Nucleus accumbens (tissue), 56 donors: ENCODE results near the gene XPR1.
"Not testable (repeated sequence)": the region's sequence is repeated elsewhere in the genome, so short reads cannot be mapped to it uniquely, and the experiment has no call there.

Source experiments
- DNase-seq, 56 donors: peaks; one replicate each; lab custom pipeline; 2025; lab: John Stamatoyannopoulos, UW

The XPR1 gene

DNA sequence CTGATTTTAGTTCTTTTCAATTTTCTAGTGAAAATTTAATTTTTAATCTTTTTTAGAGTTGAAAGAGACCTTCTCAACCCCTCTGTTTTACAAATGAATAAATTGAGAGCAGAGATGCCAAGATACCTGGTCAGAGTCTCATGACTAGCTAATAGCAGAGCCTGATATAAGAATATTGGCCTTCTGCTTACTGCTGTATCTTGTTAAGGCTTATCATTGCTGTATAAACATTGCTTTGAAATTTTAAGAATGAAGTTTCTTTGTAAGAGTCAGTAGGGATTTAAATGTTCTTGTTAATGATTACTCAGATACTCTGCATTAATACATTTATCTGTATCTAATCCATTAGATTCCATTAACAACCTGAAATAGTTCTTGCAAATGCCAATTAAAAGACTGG, 9.8 kb downstream of the XPR1 start:
- no peak for DNase-seq

DNA sequence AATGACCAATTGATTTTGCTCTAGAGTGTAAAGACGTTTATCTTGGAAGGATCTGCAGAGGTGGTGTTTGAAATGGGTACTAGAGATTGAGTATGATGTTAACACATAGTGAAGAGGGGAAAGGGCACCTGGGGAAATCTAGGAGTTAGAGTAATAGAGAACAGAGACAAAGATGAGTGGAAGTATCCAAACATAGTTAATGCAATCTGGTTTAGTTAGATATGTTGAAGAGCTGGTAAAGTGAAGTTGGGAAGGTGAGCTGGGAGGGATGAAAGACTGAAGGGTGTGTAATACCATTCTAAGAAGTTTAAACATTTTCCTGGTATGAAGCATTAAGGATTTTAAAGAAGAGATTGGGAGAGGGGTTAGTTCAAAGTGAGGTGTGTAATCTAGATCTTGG, 11.0 kb downstream of the XPR1 start:
- no peak for DNase-seq

DNA sequence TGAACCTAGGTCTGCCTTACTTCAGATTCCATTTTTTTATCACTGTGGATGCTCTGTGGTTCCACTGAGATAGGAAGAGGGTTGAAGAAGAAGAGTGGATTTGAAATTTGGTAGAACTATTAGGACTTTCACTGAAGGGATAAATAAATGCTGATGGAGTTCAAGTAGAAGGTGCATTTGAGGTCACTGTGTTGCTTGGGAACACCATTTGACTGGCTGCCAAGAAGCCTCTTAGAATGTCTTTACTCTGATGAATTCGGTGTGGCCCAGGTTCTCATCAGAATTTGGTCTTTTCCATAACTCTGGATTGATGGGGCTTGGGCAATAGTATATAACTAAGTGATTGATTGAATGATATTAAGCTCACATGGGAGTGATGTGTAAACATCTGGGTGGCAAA, 11.9 kb downstream of the XPR1 start:
- peak in 3 of 56 donors; percentile 4 to 46 (median 10) for DNase-seq

DNA sequence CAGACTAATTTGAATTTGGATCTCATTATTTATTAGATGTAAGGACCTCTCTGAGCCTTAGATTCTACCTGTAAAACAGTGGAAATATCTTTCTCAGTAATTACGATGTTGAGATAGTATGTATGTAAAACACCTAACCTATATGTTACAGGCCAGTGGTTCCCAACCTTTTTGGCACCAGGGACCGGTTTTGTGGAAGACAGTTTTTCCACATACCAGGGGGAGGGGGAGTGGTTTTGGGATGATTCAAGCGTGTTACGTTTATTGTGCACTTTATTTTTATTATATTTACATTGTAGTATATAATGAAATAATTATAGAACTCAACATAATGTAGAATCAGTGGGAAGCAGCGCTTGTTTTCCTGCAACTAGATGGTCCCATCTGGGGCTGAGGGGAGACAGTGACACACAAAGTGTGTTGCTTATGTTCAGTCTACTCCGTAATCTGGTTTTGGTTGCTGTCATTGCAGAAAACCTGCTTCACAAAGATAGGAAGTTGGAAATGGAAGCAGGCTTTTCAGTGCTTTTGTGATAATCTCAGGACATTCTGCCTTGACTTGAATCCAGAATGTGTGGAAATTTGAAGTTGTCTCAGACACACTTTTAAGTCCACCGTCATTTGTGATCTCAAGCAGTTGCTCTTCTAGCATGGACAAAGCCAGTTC, 12.8 kb downstream of the XPR1 start:
- no peak for DNase-seq

DNA sequence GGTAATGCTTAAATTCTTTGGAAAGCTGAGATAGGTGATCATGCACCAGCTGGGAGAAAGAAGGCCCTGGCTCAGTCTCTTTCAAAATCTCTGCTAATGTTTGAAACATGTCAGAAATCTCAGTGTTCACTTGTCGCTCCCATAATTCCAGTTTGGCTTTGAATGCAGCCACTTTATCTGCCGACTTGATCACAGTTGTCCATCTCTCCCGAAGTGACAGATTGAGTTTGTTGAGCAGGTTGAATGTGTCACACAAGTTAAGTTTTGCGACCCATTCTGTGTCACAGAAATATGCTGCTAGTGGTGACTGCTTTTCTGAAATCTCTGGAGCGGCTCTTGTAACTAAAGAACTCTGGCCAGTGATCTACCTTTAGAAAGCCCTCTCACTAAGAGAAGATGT, 13.4 kb downstream of the XPR1 start:
- DNase-seq: not testable (repeated sequence)

DNA sequence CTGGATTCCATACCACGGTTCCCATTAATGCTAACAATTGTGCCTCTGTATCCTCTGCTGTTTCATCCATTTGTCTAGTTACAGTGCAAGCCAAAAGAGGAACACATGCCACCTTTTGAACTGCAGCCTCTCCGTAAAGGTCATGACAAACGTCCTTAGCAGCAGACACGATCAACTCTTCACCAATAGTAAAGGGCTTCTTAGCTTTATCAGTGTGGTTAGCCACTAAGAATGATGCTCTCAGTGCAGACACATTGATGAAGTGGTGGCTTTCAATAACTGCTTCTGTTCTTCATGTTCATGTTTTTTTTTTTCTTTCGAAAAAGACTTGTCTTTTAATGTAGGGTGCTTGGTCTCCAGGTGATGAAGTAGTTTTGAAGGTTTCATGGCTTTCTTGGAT, 14.3 kb downstream of the XPR1 start:
- DNase-seq: no peak

DNA sequence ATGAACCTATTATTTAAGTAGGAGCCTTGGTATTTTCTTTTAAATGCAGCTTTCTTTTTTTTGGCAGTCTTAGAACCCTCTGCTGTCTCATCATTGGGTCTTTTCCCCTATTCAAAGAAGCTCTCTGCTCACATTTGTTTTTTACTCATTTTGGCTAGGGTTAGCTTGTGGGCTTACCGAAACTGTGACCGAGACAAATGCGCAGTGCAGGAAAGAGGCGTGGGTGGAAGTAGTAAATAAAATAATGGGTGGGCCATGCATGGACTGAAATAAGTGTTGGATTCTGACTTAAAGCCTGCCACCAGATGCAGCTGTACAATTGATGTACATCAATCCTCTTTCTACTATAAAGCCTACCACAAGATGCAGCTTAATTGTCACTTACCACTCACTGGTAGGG, 14.7 kb downstream of the XPR1 start:
- DNase-seq: no peak

DNA sequence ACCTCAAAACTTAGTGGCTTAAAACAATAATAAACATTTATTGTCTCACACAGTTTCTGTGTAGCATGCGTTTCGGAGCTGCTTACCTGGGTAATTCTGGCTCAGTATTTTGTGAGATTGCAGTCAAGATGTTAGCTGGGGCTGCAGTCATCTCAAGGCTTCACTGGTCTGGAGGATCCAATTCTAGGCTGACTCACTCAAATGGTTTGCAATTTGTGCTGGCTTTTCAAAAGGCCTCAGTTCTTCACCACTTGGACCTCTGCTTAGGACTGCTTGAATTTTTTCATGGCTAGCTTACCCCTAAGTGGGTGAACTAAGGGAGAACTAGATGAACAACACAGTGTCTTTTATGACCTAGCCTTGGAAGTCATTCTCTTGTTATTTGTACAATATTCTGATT, 21.0 kb downstream of the XPR1 start:
- DNase-seq: no peak

DNA sequence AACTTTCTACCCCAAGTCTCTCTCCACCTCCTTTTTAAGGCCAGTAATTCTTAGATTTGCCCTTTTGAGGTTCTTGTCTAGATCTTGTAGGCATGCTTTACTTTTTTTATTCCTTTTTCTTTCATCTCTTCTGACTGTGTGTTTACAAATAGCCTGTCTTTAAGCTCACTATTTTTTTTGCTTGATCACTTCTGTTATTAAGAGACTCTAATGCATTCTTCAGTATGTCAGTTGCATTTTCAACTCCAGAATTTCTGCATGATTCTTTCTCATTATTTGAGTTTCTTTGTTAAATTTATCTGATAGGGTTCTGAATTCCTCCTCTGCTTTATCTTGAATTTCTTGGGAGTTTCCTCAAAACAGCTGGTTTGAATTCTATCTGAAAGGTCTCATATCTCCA, 30.9 kb downstream of the XPR1 start:
- DNase-seq: no peak

DNA sequence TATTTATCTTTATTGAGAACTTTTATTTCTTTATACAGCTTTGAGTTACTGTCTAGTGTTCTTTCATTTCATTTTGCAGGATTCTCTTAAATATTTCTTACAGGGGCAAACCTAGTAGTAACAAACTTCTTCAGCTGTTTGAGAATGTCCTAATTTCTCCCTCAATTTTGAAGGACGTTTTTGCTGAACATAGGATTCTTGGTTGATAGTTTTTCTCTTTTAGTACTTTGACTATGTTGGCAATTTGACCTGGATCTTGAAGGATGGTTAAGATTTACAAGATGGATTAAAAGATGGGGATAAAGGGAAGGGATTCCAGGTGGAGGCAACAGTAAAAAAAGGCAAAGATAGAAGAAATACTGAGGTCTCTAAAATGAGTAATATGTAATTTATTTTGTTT, 38.9 kb downstream of the XPR1 start:
- DNase-seq: no peak

DNA sequence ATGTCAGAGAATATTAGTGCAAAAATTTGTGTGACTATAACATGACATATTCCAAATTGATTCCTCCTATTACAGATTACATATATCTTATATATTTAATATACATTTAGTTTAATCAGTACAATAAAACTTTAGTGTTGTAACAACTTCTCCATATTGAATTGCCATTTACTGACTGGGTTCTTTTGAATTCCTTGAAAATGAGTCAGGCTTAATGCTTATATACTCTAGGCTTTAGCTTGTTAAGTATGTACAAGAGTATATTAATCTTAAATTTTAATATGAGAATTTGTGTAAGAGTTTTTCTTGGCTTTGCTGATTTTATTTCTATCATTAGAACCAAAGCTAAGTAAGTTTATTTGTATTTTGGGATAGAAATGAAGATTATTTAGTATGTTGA, 40.3 kb downstream of the XPR1 start:
- DNase-seq: no peak

DNA sequence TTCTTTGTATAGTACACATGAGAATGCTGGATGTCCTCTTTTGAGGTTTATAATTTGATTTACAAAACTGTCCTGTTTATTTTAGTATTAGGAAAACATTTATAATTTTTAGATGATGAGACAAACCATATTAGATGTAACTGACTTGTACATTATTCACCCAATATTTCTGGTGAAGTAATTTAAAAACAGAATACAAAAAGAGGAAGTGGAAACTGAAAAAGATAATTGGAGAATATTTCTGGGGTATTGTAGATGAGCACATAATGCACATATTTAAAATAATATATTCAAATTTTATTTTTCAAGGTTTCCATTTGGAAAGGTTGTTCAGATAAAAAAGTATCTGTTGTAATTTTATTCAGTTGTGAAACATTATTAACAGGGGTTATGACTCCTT, 40.7 kb downstream of the XPR1 start:
- no peak for DNase-seq

DNA sequence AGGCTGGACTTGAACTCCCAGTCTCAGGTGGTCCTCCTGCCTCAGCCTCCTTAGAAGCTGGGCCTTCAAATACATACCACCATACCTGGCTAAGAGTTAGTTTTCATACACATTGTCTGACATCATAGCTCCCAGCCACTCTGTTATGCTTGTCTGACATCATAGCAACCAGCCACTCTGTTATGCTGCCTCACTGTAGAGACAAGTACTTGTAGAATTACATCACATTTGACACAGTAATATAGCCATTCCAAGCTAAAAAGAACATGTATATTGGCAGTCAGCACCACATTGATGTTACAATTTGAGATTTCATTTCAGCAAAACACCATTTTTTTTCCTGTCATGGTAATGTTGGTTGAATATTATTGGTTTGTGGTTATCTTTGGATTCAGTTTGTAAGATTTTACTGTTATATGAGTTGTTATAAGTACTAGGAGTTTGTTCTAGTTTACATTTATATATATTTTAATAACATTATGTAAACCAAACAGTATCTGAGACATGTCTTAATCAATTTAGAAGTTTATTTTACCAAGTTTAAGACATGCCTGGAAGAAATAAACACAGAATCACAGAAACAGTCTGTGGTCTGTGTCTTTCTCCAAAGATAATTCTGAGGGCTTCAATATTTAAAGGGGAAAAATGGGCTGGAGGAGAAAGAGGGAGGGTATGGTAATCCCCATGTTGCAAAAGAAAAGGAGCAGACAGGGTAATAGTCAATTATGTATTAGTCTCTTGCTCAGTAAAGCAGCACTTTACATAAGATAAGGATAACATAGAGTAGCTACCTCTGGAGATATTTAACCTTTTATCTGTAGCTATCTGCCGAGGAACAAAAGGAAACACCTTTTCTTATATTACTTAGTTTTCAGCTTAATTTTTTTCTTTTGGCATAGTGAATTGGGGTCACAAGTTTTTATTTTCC, 43.0 kb downstream of the XPR1 start:
- DNase-seq: no peak

DNA sequence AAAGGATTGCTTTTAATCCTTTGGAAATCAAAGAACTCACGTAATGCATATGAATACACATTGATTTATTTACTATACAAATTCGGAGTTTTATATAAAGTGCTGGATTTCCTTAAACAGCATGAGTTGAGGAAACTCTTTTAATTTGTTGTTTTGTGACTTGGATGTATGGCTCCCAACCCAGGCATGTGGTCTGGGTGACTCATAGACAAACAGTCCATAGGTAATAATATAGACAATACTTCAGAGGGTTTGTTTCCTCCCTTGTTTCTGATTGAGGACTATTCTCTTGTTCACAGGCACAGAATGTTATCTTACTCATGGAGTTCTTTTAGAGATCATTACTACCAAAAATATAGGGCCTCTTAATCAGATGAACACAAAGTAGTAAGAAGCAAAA, 43.8 kb downstream of the XPR1 start:
- no peak for DNase-seq

DNA sequence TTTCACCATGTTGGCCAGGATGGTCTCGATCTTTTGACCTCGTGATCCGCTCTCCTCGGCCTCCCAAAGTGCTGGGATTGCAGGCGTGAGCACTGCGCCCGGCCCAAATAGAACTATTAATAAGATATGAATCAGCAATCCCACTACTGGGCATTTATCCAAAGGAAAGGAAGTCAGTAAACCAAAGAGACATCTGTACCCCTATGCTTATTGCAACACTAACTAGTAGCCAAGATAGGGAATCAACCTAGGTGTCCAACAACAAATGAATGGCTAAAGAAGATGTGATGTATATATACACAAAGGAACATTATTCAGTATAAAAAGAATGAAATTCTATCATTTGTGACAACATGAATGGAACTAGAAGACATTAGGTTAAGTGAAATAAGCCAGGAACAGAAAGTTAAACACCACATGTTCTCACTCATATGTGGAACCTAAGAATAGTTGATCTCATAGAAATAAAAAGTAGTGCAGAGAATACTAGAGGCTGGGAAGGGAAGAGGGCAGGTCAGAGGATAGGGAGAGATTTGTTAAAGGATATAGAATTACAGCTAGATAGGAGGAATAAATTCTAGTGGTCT, 48.8 kb downstream of the XPR1 start:
- no peak for DNase-seq

DNA sequence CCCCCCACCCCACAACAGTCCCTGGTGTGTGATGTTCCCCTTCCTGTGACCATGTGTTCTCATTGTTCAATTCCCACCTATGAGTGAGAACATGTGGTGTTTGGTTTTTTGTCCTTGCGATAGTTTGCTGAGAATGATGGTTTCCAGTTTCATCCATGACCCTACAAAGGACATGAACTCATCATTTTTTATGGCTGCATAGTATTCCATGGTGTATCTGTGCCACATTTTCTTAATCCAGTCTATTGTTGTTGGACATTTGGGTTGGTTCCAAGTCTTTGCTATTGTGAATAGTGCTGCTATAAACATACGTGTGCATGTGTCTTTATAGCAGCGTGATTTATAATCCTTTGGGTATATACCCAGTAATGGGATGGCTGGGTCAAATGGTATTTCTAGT, 51.3 kb downstream of the XPR1 start:
- not testable (repeated sequence) for DNase-seq

DNA sequence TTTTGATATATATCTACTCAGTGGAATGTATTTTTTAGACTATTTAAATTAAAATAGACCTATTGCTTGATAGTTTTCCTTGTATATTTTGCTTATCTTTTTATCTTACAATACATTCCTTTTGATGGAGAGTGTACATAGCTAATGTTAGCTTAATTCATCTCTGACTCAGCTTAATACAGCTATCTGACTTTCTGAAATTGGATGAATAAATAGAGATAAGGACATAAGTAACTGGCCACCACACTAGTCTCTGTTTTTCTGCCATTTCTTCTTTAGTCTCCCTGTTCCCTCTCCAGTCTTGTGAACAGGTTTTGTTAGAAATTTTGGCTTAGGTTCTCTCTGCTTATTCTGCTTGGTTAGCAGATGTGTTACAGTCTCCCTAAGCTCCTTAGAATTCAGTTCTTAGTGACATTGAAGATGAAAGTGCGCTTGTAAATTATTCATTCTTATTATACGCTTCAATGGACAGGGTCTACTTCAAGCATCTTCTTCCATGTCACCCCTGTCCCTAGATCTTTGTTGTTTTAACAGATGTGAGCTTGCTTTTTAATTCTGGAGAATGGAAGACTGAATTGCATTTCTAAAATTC, 59.6 kb downstream of the XPR1 start:
- no peak for DNase-seq

DNA sequence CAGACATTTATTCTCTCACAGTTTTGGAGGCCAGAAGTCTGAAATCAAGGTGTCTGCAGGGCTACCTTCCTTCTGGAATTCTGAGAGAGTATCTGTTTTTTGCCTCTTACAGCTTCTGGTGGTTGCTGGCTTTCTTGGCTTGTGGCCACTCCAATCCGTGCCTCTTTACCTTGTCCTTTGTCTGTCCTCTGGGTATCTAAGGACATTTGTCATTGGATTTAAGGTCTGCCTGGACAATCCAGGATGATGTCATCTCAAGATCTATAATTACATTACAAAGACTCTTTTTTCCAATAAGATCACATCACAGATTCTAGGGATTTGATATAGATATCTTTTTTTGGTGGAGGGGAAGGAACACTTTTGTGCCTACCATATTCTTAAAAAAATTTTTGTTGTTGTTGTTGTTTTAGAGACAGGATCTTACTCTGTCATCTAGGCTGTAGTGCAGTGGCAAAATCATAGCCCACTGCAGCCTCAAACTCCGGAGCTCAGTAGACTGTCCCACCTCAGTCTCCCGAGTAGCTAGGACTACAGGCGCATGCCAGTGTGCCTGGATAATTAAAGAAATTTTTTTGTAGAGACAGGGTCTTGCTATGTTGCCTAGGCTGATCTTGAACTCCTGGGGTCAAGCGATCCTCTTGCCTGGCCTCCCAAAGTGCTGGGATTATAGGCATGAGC, 61.9 kb downstream of the XPR1 start:
- DNase-seq: no peak

DNA sequence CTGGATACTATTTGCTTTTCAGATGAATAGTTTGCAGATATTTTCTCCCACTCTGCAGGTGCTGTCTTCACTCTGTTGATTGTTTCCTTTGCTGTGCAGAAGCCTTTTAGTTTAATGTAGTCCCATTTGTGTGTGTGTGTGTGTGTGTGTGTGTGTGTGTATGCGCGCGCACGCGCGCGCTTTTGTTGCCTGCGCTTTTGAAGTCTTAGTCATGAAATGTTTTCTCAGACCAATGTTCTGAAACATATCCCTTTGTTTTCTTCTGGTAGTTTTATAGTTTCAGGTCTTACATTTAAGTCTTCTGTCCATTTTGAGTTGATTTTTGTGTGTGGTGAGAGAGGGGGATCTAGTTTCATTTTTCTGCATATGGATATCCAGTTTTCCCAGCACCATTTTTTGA, 63.5 kb downstream of the XPR1 start:
- no peak for DNase-seq

DNA sequence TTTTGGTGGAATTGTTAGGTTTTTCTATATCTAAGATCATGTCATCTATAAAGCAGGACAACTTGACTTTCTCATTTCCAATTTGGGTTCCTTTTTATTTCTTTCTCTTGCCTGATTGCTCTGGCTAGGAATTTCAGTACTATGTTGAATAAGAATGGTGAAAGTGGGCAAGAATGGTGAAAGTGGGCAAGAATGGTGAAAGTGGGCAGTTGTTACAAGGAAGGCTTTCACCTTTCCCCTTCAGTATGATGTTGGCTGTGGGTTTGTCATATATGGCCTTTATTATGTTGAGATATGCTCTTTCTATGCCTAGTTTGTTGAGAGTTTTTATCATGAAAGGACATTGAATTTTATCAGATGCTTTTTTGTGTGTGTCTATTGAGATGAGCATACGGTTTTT, 64.5 kb downstream of the XPR1 start:
- DNase-seq: no peak

DNA sequence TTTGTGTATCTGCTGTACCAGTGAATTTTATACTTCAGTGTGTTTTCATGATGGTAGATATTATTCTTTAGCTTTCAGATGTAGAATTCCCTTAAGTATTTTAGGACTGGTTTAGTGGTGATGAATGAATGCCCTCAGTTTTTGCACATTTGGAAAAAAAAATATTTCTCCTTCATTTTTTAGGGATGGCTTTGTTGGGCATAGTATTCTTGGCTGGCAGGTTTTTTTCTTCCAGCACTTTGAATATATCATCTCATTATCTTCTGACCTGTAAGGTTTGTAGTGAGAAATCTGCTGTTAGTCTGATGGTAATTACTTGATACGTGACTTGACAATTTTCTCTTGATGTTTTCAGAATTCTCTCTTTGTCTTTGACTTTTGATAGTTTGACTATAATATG, 66.8 kb downstream of the XPR1 start:
- no peak for DNase-seq
